Astrocyte (in vitro differentiated cells and primary cell): ENCODE measurements around the gene LCAT. TPM values are rescaled to one million over a fixed set of nuclear protein-coding genes. Genes with fewer than 3 reads are reported as not detected.
A peak's percentile ranks its signal among the peaks of the same experiment; 100 is the strongest.

Experiments used
- DNase-seq: peaks from one replicate; pipeline ENCODE4 v3.0.0-alpha.2; 2010; ENCODE audit warnings: low read depth
- FAIRE-seq: peaks from 2 replicates; lab custom pipeline; 2011; peaks lifted over from hg19 to GRCh38; lab: Jason Lieb, UNC
- H2AFZ ChIP-seq: 2 replicates; pipeline ENCODE4 v1.6.0; 2012; ENCODE audit warnings: low read depth, low read length, inconsistent platforms
- H3K27ac ChIP-seq: 2 replicates; pipeline ENCODE4 v1.5.1; 2011; ENCODE audit warnings: low read depth, low read length, inconsistent platforms
- H3K27me3 ChIP-seq: 2 replicates; pipeline ENCODE4 v1.6.0; 2011; ENCODE audit warnings: low read length, inconsistent platforms; ENCODE audit not compliant: insufficient read depth
- H3K36me3 ChIP-seq: 2 replicates; pipeline ENCODE4 v1.5.1; 2011; ENCODE audit warnings: low read length, inconsistent platforms; ENCODE audit not compliant: insufficient read depth
- H3K4me1 ChIP-seq: 2 replicates; pipeline ENCODE4 v1.5.1; 2011; ENCODE audit warnings: low read length, inconsistent platforms; ENCODE audit not compliant: insufficient read depth
- H3K4me2 ChIP-seq: 2 replicates; pipeline ENCODE4 v1.6.0; 2012; ENCODE audit warnings: low read length, inconsistent platforms
- H3K4me3 ChIP-seq: 2 replicates; pipeline ENCODE4 v1.5.1; 2011; ENCODE audit warnings: low read depth, mild to moderate bottlenecking, low read length, inconsistent platforms; ENCODE audit not compliant: insufficient read depth
- H3K79me2 ChIP-seq: 2 replicates; pipeline ENCODE4 v1.6.0; 2012; ENCODE audit warnings: mild to moderate bottlenecking, low read length, inconsistent platforms; ENCODE audit not compliant: insufficient read depth
- H3K9ac ChIP-seq: 2 replicates; pipeline ENCODE4 v1.6.0; 2012; ENCODE audit warnings: mild to moderate bottlenecking, low read length, inconsistent platforms
- H3K9me3 ChIP-seq: 2 replicates; pipeline ENCODE4 v1.5.1; 2012; ENCODE audit warnings: low read depth, mild to moderate bottlenecking, low read length, inconsistent platforms; ENCODE audit not compliant: insufficient read depth
- H4K20me1 ChIP-seq: 2 replicates; pipeline ENCODE4 v1.6.0; 2012; ENCODE audit warnings: low read length, inconsistent platforms; ENCODE audit not compliant: insufficient read depth
- H3K27ac Mint-ChIP-seq: one replicate; pipeline ENCODE4 v1.8.0; 2021; ENCODE audit warnings: mild to moderate bottlenecking, mixed read lengths; ENCODE audit not compliant: unreplicated experiment
- H3K27me3 Mint-ChIP-seq: one replicate; pipeline ENCODE4 v1.8.0; 2021; ENCODE audit warnings: low read depth, mixed read lengths; ENCODE audit not compliant: unreplicated experiment
- H3K36me3 Mint-ChIP-seq: one replicate; pipeline ENCODE4 v1.8.0; 2021; ENCODE audit warnings: low read depth, mixed read lengths; ENCODE audit not compliant: unreplicated experiment
- H3K4me1 Mint-ChIP-seq: one replicate; pipeline ENCODE4 v1.8.0; 2021; ENCODE audit warnings: low read depth, mixed read lengths; ENCODE audit not compliant: unreplicated experiment
- H3K4me3 Mint-ChIP-seq: one replicate; pipeline ENCODE4 v1.8.0; 2021; ENCODE audit warnings: mild to moderate bottlenecking, moderate library complexity, mixed read lengths; ENCODE audit not compliant: unreplicated experiment
- H3K9me3 Mint-ChIP-seq: one replicate; pipeline ENCODE4 v1.8.0; 2021; ENCODE audit warnings: mild to moderate bottlenecking, mixed read lengths; ENCODE audit not compliant: unreplicated experiment
- CTCF ChIP-seq: IDR thresholded peaks from 2 replicates; pipeline ENCODE4 v1.5.1; 2011; ENCODE audit warnings: low read depth, mild to moderate bottlenecking, inconsistent platforms, low read length, moderate library complexity; ENCODE audit not compliant: insufficient read depth
- EZH2 ChIP-seq: IDR thresholded peaks from 2 replicates; pipeline ENCODE4 v1.6.1; 2012; ENCODE audit warnings: mild to moderate bottlenecking, low read length, inconsistent platforms; ENCODE audit not compliant: insufficient read depth
- total RNA-seq: library from RNA; stranded (reverse); gene quantifications from 2 replicates; pipeline ENCODE4 v1.2.1, GENCODE V29; 2021

LCAT gene
- total RNA-seq, 1 donor from 2014 or later: 37.9 TPM

- H3K27me3 Mint-ChIP-seq: peaks cover 7% of the 10 kb centered on the region
- no peak for FAIRE-seq
- peak overlapping the region; percentile 69 for H2AFZ ChIP-seq
Measured at GRCh38 chr16:67967958-67968399, 24.1 kb upstream of the LCAT start.

GRCh38 chr16:67967183-67967957 lies 23.4 kb upstream of the LCAT start:
- H3K9me3 ChIP-seq: no peaks in the 10 kb centered on the region
- Mint-ChIP-seq H3K4me1 (peaks cover 24% of the 10 kb centered on the region), H3K27ac (peak overlapping the region; percentile 99), H3K27me3 (peaks cover 7% of the 10 kb centered on the region), H3K36me3 (peaks cover 9% of the 10 kb centered on the region), H3K4me3 (peak overlapping the region; percentile 99), H3K9me3 (no peaks in the 10 kb centered on the region)
- FAIRE-seq (no peak), DNase-seq (no peak)
- H2AFZ ChIP-seq: peak overlapping the region; percentile 69
- H3K79me2 ChIP-seq: peaks cover 59% of the 10 kb centered on the region
- peak overlapping the region; percentile 100 for H3K9ac ChIP-seq
- H3K36me3 ChIP-seq: peaks cover 9% of the 10 kb centered on the region
- H3K4me2 ChIP-seq: peak overlapping the region; percentile 100
- peak overlapping the region; percentile 100 for H3K4me3 ChIP-seq
- H3K27me3 ChIP-seq: no peaks in the 10 kb centered on the region
- peaks cover 55% of the 10 kb centered on the region for H4K20me1 ChIP-seq
- peaks cover 41% of the 10 kb centered on the region for H3K4me1 ChIP-seq
- peak overlapping the region; percentile 92 for H3K27ac ChIP-seq
- TF ChIP-seq CTCF (no peak), EZH2 (no peak)

More at GRCh38 chr16:67967958-67968399, 24.1 kb upstream of the LCAT start:
- H3K27me3 ChIP-seq: no peaks in the 10 kb centered on the region
- H3K4me1 Mint-ChIP-seq: peaks cover 24% of the 10 kb centered on the region
- peak overlapping the region; percentile 99 for H3K27ac Mint-ChIP-seq
- TF ChIP-seq EZH2: no peak
- TF ChIP-seq CTCF: no peak
- H3K79me2 ChIP-seq: peaks cover 54% of the 10 kb centered on the region
- H3K4me1 ChIP-seq: peaks cover 41% of the 10 kb centered on the region
- no peaks in the 10 kb centered on the region for H3K9me3 ChIP-seq
- peak overlapping the region; percentile 100 for H3K9ac ChIP-seq
- H3K4me3 ChIP-seq: peak overlapping the region; percentile 100
- H3K27ac ChIP-seq: peak overlapping the region; percentile 92
- peak overlapping the region; percentile 99 for H3K4me3 Mint-ChIP-seq
- no peak for DNase-seq
- H3K4me2 ChIP-seq: peak overlapping the region; percentile 100
- peaks cover 5% of the 10 kb centered on the region for H3K36me3 ChIP-seq
- H4K20me1 ChIP-seq: peaks cover 49% of the 10 kb centered on the region
- peaks cover 6% of the 10 kb centered on the region for H3K36me3 Mint-ChIP-seq
- no peaks in the 10 kb centered on the region for H3K9me3 Mint-ChIP-seq
